HG03575 (cell line): ENCODE measurements around the gene TICAM1.
"Not testable (repeated sequence)": the region's sequence is repeated elsewhere in the genome, so short reads cannot be mapped to it uniquely, and the experiment has no call there.

Source experiments
- ATAC-seq: cut with Tn5 transposase; IDR thresholded peaks from one replicate; pipeline ENCODE4 v1.9.1; 2021; ENCODE audit not compliant: unreplicated experiment, insufficient number of reproducible peaks, low FRiP score; ENCODE audit errors: extremely low read depth

The TICAM1 gene

GRCh38 chr19:4831304-4831978, at the start of gene TICAM1:
Gene TICAM1 (minus strand): TSS chr19:4831712. CDS start chr19:4818377, 13,335 bp downstream.
- ATAC-seq = no peak

GRCh38 chr19:4879041-4879440, 47.5 kb upstream of the TICAM1 start:
- no peak for ATAC-seq

- no peak for ATAC-seq
Observed at GRCh38 chr19:4878491-4878968, 47.0 kb upstream of the TICAM1 start.

GRCh38 chr19:4877753-4878490, 46.4 kb upstream of the TICAM1 start:
- ATAC-seq = no peak

- no peak for ATAC-seq
Observed at GRCh38 chr19:4873930-4874329, 42.4 kb upstream of the TICAM1 start.

- ATAC-seq = no peak
Observed at GRCh38 chr19:4871711-4872110, 40.2 kb upstream of the TICAM1 start.

- ATAC-seq = no peak
Observed at GRCh38 chr19:4870025-4870700, 38.7 kb upstream of the TICAM1 start.

- no peak for ATAC-seq
Observed at GRCh38 chr19:4868286-4868834, 36.8 kb upstream of the TICAM1 start.

- ATAC-seq = no peak
Observed at GRCh38 chr19:4867534-4868285, 36.2 kb upstream of the TICAM1 start, which contains the start of gene PLIN3. Gene PLIN3 (minus strand): TSS chr19:4867667. CDS start chr19:4861394, 6,273 bp downstream.

GRCh38 chr19:4866595-4867424, 35.3 kb upstream of the TICAM1 start:
- no peak for ATAC-seq

GRCh38 chr19:4861147-4861546, 29.6 kb upstream of the TICAM1 start:
- ATAC-seq = no peak

GRCh38 chr19:4859697-4860096, 28.2 kb upstream of the TICAM1 start:
- ATAC-seq = no peak

- ATAC-seq = not testable (repeated sequence)
Observed at GRCh38 chr19:4856468-4856867, 25.0 kb upstream of the TICAM1 start.

- not testable (repeated sequence) for ATAC-seq
Observed at GRCh38 chr19:4853506-4853905, 22.0 kb upstream of the TICAM1 start.

GRCh38 chr19:4852484-4852883, 21.0 kb upstream of the TICAM1 start:
- no peak for ATAC-seq

- ATAC-seq = no peak
Observed at GRCh38 chr19:4851551-4852290, 20.2 kb upstream of the TICAM1 start.

- no peak for ATAC-seq
Observed at GRCh38 chr19:4849019-4849418, 17.5 kb upstream of the TICAM1 start.
